HG02884 (cell line): ENCODE measurements around the gene ST3GAL3.
"Not testable (repeated sequence)": the region's sequence is repeated elsewhere in the genome, so short reads cannot be mapped to it uniquely, and the experiment has no call there.

ENCODE experiments used
- ATAC-seq: cut with Tn5 transposase; IDR thresholded peaks from one replicate; pipeline ENCODE4 v1.9.1; 2021; ENCODE audit warnings: mild to moderate bottlenecking, moderate library complexity; ENCODE audit not compliant: unreplicated experiment

The ST3GAL3 gene

DNA sequence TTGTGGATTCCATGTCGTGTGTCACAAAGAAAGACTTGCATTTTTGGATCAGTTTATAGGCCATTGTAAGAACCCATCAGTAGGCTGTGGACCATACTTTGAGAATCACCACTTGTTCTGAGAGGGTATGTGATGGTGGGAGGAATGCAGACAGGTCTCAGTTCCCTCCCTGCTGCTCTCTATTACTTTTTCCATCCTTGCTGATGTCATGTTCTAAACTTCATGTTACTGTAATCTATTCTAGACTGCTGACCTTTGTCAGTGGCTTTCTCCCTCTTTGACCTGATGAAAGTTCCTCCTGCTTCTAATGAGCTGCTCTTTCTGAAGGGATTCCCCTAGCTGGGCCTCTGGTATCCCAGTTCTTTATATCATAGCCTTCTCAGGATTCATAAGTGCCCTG, 46.1 kb downstream of the ST3GAL3 start:
- no peak for ATAC-seq

DNA sequence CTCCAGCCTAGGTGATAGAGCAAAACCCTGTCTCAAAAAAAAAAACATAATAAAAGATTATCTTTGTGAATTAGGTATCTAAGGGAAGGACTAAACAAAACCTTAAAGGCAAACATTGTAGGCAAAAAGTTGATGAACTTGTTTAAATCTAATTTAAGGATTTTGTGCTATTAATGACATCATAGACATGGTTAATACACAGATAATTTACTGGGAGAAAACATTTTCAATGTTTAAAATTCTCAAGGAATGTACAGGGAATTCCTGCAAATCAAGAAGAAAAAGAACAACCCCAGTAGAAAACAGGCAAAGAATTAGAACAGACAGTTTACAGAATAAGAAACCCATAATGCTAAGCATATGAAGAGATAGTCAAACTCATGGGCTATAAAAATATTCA, 47.6 kb downstream of the ST3GAL3 start:
- ATAC-seq, result no peak

DNA sequence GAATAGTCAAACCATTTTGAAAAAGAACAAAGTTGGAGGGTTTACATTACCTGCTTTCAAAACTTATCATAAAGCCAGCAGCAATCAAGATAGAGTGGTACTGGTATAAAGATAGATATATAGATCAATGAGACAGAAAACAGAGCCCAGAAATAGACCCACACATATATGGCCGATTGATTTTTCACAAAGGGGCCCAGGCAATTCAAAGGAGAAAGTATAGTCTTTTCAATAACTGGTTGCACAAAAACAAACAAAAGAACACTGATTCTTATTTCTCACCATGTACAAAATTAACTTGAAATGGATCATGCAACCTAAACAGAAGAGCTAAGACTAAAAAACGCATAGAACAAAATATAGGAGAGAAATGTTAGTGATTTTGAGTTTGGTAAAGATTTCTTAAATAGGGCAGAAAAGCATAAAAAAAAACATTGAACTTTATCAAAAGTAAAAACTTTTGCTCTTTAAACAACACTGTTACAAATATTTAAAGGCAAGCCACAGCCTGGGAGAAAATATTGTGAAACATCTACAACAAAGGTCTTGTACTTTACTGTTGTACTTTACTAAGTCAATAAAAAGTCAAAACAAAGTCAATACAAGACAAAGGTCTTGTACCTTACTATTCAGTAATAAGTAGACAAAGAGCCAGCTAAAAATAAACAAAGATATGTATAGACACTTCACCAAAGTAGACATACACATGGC, 50.2 kb downstream of the ST3GAL3 start:
- ATAC-seq, result no peak

DNA sequence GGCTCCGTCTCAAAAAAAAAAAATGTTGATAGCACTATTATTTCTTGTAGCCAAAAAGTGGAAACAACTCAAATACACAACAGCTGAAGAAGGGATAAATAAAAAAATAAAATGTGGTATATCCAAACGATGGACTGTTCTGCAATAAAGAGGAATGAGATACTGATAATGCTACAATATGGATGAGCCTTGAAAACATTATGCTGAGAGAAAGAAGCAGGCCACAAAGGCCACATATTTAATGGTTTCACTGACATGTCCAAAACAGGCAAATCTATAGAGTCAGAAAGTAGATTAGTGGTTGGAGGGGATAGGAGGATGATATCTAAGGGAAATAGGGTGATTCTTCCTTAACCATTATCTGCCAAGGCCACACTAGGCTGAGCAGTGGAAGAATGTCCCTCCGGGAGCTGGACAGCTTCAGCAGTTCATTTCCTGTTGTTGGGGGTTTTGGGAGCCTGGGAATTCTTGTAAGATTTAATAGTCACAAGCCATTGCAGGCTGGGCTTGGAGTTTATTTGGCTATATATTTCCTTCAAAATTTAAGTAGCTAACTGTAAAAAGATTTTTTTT, 53.5 kb downstream of the ST3GAL3 start:
- ATAC-seq, result no peak

DNA sequence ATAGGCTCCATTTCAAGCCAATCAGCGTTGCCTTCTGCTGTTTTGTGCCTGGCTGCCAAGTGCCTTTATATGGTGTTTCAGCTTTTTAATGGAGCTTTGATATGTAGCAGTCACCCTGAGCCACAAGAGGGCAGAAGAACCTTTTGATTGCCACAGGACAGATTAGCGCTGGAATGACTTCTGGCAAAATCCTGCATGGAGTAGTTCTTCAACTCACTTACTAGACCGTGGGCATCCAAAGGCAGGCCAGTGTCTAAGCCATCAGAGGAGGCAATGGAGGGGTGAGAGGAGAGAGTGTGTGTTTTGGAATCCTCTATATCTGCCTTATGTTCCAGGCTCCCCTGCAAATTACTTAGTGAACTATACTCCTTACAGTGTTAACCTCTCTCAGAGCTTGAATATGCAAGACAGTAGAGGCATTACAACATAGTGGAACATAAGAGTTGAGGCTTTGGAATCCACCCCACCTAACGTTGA, 56.2 kb downstream of the ST3GAL3 start:
- ATAC-seq, result no peak

DNA sequence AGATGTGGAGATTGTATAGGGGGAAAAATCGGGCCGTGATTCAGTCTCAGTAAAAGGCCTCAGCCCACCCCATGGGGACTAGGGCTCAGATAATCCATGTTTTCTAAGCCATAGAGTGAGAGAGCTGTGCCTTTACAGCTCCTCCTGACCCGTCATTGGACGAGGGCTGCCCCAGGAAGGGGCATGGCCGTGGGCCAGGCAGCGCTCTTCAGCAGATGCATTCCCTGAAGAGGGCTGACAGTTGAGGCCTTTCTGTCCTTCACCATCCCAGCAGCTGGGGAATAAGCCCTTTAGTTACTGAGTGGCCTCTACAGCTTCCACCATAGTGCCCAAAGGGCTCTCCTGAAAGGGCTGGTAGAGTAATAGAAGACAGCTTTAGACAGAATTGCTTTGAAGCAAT, 57.2 kb downstream of the ST3GAL3 start:
- ATAC-seq, result no peak

DNA sequence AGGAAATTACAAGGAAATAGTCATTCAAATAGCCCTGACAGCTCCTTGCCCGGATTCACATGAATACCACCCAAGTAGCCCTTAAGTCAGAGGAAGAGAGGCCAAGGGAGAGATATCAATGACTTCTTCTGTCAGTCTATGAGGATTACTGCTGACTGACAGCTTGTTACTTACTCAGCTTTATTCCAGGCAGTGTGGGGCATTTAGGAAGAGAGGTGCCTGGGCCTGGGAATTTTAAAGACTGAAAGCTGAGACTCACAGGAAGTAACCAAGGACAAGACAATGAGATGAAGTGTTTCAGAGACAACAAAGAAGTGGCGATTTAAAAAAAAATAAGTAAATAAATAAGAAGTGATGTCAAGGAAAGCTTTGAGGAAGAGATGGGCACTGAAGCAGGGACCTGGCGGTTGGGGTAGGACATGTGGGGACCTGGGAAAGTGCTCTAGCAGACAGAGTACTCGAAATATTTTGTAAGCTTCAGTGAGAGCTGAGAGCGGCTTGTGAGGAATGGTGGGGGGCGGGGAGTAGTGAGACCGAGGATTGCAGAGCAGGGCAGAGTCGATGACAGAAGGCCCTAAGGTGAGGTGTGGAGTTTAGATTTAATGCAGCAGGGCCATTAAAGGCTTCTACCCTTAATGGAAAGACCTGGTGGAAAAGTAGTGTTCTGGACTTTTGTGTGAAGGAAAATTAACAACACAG, 58.9 kb downstream of the ST3GAL3 start:
- no peak for ATAC-seq

DNA sequence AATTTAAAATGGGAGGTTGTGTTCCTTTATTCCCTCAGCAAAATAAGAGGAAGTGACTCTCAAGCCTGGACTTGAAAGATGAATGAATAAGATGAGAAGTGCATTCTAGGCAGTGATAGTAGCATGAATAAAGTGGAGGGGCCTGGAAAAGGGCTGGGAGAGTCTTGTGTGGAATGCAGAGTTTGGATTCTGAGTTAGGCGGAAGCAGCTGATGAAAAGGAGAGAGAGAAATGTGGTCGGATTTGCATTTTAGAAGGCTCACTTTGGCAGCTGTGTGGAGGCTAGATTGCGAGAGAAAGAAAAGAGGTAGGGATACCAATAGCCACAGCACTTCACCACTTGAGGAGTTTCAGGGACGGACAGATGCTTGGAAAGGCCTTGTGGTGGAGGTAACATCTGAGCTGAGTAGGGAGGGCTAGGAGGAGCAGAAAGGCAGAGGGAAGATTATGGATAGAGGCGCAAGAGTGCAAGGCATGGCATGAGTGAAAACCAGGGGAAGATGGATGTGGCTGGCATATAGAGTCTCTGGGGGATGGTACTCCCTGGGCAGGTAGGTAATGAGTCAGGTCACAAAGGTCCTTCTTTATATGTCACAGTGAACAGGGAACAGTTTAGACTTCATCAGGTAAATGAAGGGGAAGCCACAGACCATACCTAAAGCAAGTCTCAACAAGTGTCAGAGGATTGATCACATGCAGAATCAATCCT, 59.6 kb downstream of the ST3GAL3 start:
- ATAC-seq, result no peak

DNA sequence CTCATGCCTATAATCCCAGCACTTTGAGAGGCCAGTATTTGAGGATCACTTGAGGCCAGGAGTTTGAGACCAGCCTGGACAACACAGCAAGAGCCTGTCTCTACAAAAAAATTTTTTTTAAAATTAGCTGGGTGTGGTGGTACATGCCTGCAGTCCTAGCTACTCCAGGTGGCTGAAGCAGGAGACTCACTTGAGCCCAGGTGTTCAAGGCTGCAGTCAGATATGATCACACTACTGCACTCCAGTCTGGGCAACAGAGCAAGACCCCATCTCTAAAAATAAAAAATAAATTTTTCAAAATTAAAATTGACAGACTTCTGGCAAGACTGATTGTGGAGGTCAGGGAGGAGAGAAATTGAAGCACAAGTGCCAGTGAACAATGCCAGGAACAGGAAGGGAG, 60.8 kb downstream of the ST3GAL3 start:
- no peak for ATAC-seq

DNA sequence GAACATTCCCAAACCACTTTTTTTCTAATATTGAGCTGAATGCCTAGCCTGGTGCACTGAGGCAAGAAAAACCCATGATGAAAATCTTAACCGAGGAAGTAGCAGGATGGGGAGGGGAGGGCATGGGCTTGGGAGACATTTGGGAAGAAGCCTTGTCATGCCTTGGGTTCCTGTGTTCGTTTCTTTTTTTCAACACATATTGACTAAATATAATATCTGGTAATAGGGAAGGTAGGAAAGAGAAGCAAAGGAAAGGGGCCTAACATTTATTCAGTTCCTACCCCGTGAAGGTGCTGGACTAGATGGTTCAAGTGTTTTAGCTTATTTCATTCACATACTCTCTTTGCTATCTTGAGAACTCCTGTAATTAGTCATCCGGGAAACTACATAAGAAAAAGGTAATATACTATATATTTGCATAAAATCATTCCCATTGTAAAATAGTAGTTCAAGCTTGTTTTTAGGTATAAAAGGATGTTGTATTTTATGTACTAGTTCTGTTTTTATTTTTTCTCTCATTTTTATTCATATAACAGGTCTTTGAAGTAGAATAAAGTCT, 62.1 kb downstream of the ST3GAL3 start:
- no peak for ATAC-seq

DNA sequence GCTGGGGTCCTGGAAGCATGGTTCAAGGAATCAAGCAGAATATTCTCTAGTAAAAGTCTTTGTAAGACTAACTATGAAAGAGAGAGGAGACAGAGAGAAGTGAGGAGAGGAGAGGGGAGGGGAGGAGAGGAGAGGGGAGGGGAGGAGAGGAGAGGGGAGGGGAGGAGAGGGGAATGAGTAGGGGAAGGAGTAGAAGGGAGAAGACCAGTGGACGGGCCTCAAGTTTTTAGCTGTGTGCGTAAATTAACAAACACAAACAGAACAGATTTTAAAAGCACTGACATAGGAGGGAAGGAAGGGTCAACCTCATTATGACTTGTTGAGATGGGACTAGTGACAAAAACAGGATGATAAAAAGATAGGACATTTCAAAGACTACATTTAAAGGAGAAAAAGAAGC, 62.8 kb downstream of the ST3GAL3 start:
- ATAC-seq, result no peak

DNA sequence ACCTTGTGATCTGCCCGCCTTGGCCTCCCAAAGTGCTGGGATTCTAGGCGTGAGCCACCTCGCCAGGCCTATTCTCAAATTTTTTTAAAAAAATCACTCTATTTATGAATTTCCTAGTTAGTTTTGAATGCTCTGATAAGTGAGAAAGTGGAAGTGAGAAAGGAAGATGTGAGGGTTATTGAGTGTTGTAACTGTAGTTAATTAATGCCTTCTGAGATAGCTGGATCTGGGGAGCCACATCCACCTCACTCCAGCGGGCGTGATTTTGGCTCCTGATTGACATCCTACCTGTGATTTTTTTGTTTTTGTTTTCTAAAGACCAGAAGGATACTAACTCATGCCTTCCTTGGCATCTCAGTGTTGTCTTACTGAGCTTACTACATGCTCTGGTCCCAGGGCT, 65.6 kb downstream of the ST3GAL3 start:
- no peak for ATAC-seq

DNA sequence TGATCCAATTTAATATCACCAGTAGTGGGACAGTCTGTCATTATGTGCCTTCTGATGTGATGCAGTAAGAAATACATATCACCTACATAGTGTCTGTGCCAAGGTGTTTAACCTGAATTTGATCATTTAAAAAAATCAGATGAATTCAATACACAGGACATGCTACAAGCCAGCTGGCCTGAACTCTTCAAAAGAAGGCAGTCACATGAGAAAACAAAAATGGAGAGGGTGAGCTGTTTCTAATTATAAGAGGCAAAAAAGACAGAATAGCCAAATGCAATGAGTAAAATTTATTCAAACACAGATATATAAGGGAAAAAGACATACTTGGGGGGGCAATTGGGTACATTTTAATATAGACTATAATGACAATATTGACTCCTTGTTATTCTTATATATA, 66.5 kb downstream of the ST3GAL3 start:
- no peak for ATAC-seq

DNA sequence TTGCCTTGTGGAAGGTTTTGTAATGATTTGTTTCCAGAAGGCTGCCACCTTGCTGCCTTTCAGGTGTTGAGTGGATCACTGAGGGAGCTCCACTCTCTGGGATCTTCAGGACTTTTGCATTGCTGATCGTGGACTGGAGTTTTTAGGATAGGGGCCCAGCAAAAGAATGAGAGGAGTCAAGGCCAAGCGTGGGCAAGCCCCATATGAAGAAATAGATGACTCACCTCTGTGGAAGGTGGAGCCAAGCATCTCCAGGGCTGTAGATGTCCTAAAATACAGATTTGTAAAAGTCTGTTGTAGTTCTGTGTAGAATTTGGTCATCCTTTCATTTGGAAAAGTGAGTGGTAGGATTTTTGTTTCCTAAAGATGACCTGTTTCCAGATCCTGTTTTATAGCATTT, 67.0 kb downstream of the ST3GAL3 start:
- no peak for ATAC-seq

DNA sequence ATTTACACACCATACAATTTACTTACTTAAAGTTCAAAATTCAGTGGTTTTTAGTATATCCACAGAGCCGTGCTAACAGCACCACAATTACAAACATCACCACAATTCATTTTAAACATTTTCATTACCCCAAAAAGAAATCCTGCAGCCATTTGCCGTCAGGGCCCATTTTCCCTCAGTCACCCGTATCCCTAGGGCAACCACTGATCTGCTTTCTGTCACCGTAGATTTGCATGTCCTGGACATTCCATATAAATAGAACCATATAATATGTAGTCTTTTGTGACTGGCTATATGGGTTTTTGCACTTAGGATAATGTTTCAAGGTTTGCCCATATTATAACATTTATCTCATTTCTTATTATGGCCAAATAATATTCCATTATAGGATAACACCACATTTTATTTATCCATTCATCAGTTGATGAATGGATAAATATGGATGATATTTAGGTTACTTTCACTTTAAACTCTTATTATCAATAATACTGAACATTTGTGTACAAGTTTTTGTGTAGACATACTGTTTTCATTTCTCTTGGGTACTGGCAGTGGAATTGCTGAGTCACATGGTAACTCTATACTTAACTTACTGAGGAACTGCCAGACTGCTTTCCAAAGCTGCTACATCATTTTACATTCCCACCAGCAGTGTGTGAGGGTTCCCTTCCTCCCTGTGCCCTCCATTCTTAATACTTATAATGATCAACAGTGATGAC, 68.9 kb downstream of the ST3GAL3 start:
- no peak for ATAC-seq

DNA sequence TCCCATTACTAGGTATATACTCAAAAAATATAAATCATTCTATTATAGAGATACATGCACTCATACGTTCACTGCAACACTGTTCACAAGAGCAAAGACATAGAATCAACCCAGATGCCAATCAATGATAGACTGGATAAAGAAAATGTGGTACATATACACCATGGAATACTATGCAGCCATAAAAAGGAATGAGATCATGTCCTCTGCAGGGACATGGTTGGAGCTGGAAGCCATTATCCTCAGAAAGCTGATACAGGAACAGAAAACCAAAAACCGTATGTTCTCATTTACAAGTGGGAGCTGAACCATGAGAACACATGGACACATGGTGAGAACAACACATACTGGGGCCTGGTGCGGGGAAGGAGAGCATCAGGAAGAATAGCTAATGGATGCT, 70.6 kb downstream of the ST3GAL3 start:
- not testable (repeated sequence) for ATAC-seq

DNA sequence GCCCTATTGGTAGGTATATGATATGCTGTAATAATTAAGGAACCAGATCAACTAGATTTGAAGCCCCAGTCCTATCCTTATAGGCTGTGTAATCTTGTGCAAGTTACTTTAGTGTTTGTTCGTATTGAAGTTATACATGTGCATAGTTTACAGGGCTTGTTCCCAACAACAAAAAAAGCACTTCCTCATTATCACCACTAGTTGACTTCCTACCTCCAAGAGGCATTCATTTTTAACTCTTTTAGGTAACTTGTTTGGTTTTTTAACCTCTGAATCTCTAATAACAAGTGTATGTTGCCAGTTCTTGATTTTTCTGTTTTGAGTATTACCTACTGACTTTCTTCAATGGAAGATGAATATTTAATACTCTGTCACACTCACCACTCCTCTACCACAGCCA, 71.9 kb downstream of the ST3GAL3 start:
- no peak for ATAC-seq

DNA sequence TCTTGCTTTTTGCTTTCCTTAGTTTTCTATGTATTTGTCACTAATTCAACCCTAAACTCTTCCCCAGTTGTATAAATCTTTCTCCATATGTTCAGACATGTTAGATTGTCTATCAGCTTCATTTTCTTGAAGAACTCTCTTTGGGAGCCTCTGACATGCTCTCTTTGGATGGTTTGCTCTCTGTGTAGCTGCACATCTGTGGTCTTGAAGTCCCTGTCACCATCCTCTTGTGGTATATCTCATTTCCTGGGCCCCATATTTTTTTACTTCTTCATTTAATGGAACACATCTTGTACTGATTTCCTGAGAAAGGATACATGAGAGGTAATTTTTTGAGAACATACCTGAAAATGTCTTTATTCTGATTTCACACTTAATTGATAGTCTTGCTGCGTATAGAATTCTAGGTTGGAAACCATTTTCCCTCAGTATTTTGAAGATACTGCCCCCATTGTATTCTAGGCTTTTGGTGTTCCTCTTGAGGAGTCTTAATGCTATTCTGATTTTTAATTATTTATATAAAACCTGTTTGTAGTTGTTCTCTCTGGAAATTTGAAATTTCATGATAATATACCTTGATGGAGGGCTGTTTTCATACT, 72.6 kb downstream of the ST3GAL3 start:
- no peak for ATAC-seq

DNA sequence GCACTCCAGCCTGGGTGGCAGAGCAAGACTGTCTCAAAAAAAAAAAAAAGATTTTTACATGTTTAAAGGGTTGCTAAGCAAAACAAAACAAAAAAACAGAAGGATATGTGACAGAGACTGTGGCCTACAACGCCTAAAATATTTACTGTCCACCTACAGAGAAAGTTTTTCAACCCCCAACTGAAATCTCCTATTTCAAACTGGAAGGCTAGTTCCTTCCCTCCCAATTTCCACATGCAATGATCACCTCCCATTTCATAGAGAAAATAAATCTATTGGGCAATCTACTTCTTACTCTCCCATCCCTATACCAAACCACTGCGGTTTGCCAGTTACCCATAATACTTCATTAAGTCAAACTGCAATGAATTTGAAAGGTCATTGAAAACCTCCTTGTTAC, 74.2 kb downstream of the ST3GAL3 start:
- ATAC-seq, result no peak

DNA sequence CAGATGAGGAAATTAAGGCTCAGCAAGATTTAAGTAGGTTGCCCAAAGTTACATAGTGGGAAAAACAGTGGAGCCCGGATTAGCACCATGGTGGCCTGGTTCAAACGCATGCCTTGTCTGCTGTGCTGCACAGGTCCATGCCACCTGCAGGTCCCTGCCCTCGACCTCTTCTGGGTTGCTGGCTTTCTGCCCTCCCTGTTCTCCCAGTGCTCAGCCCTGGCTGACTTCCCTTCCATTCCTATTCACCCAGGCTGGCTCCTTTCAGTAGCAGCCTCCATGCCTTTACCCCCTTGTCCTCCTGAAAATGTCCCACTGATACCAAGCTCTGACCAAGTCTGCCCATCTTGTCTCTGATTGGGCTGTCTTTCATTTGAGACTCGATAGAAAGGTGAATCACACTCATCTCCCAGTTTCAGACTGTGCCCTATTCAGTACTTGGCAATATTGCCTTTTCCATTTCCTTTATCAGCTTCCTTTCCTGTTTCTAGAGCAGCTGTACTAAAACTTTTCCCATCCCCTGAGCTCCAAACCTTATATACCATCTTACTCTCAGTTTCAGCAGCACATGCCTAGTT, 75.8 kb downstream of the ST3GAL3 start:
- no peak for ATAC-seq
